GM12892 (cell line): ENCODE measurements around the gene EMC7.

ENCODE experiments used
- DNase-seq: peaks from one replicate; pipeline ENCODE4 v3.0.0; 2011; ENCODE audit not compliant: insufficient read length
- FAIRE-seq: peaks from 2 replicates; lab custom pipeline; 2011; peaks lifted over from hg19 to GRCh38; lab: Jason Lieb, UNC
- POLR2A ChIP-seq: IDR thresholded peaks from 2 replicates; pipeline ENCODE4 v1.6.1; 2011; ENCODE audit warnings: low read depth, low read length, control low read depth
- POLR2AphosphoS5 ChIP-seq: IDR thresholded peaks from 2 replicates; pipeline ENCODE4 v1.6.1; 2011; ENCODE audit warnings: low read depth, low read length, control low read depth
- TAF1 ChIP-seq: IDR thresholded peaks from 2 replicates; pipeline ENCODE4 v1.6.1; 2011; ENCODE audit warnings: low read depth, mild to moderate bottlenecking, control low read depth, low read length, borderline replicate concordance

The EMC7 gene

GRCh38 chr15:34047893-34048775 is 53.5 kb downstream of the EMC7 start:
- DNase-seq: no peak
- TF ChIP-seq TAF1 (no peak), POLR2A (no peak), POLR2AphosphoS5 (no peak)
- no peak for FAIRE-seq

GRCh38 chr15:34046471-34047145 is 55.1 kb downstream of the EMC7 start:
- DNase-seq: no peak
- FAIRE-seq: no peak
- TF ChIP-seq POLR2A: no peak
- no peak for TF ChIP-seq POLR2AphosphoS5
- TF ChIP-seq TAF1: no peak

- TF ChIP-seq POLR2AphosphoS5: no peak
- TF ChIP-seq POLR2A: no peak
- TF ChIP-seq TAF1: no peak
- no peak for FAIRE-seq
- no peak for DNase-seq
Observed at GRCh38 chr15:34043813-34044212, 57.8 kb downstream of the EMC7 start.

- FAIRE-seq (no peak), DNase-seq (no peak)
- TF ChIP-seq TAF1 (no peak), POLR2AphosphoS5 (no peak), POLR2A (no peak)
Observed at GRCh38 chr15:34043391-34043790, 58.3 kb downstream of the EMC7 start.

- no peak for FAIRE-seq
- no peak for DNase-seq
- no peak for TF ChIP-seq POLR2AphosphoS5
- TF ChIP-seq POLR2A: no peak
- TF ChIP-seq TAF1: no peak
Observed at GRCh38 chr15:34039790-34040113, 61.9 kb downstream of the EMC7 start.

GRCh38 chr15:34038871-34039789 is 62.5 kb downstream of the EMC7 start, which contains the start of gene AVEN:
Gene AVEN, minus strand, starts transcription at chr15:34039204. Its CDS starts 158 bp downstream, at chr15:34039046.
- DNase-seq (peak; percentile 32), FAIRE-seq (peak; percentile 87)
- no peak for TF ChIP-seq POLR2AphosphoS5
- no peak for TF ChIP-seq POLR2A
- TF ChIP-seq TAF1: no peak

- TF ChIP-seq POLR2A (peak; percentile 88), POLR2AphosphoS5 (peak; percentile 90), TAF1 (peak; percentile 58)
- FAIRE-seq (peak; percentile 93), DNase-seq (peak; percentile 50)
Observed at GRCh38 chr15:34038023-34038870, 63.4 kb downstream of the EMC7 start.
